GM12874 (cell line): ENCODE results near the gene ERBB2.

Experiments
- TF ChIP-seq, protein P1 (sequence below): IDR thresholded peaks from 2 replicates; pipeline ENCODE4 v1.5.1; 2011; ENCODE audit warnings: low read depth, mild to moderate bottlenecking, control low read depth, low read length, moderate library complexity; ENCODE audit not compliant: insufficient read depth

ERBB2 gene

DNA sequence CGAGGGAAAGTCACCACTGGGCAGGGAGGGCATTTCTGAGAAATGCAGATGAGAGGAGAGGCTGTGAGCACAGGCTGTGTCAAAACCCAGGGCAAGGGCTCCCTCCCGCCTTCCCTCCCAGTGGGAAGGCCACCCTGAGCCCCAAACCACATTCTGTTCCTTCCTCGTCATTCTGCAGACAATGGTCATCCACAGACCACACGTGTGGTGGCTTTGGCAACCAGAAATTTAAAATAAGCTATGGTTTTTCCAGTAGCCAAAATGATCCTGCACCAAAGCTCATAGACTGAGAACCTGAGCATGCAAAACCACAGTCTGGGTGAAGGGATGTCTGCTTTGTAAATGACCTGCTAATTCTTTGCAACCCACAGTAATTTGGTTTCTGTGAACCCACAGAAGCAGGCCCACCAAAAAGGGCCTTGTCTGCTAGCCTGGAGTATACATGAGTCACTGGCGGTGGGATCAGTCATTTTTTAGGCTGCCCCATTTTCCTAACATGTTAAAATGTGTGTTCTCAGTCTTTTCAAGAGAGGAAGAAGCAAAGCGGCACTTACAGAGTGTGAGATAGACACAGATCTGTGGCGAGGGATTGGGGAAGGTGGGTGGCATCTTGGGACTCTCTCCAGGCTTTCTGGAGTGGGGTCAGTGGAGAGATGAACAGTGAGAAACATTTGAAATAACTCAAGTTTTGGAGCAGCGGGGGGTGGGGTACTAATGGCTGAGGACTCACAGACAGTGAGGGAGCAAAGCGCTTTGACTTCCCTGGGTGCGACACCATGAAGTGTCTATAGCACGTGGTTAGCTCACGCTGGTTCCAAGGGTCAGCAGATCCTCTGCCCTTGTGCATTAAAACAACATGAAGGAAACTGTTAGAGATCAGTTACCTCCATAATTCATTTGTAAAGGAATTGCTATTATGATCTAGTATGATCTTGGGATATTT is 58.3 kb downstream of the ERBB2 start:
- TF ChIP-seq, protein P1, sequence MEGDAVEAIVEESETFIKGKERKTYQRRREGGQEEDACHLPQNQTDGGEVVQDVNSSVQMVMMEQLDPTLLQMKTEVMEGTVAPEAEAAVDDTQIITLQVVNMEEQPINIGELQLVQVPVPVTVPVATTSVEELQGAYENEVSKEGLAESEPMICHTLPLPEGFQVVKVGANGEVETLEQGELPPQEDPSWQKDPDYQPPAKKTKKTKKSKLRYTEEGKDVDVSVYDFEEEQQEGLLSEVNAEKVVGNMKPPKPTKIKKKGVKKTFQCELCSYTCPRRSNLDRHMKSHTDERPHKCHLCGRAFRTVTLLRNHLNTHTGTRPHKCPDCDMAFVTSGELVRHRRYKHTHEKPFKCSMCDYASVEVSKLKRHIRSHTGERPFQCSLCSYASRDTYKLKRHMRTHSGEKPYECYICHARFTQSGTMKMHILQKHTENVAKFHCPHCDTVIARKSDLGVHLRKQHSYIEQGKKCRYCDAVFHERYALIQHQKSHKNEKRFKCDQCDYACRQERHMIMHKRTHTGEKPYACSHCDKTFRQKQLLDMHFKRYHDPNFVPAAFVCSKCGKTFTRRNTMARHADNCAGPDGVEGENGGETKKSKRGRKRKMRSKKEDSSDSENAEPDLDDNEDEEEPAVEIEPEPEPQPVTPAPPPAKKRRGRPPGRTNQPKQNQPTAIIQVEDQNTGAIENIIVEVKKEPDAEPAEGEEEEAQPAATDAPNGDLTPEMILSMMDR: no peak

DNA sequence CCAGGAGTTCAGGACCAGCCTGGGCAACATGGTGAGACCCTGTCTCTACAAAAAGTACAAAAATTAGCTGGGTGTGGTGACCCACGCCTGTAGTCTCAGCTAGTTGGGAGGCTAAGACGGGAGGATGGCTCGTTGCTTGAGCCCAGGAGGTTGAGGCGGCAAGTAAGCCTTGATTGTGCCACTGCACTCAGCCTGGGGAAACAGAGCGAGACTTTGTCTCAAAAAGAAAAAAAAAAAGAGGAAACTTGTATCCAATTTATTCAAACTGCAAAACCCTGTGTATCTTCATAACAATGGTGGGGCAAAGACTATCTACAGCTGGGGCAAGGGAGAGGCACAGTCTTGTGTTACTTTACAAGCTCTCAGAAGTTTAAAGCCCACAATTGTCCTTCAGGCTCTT is 59.3 kb downstream of the ERBB2 start:
- TF ChIP-seq, protein P1: no peak

DNA sequence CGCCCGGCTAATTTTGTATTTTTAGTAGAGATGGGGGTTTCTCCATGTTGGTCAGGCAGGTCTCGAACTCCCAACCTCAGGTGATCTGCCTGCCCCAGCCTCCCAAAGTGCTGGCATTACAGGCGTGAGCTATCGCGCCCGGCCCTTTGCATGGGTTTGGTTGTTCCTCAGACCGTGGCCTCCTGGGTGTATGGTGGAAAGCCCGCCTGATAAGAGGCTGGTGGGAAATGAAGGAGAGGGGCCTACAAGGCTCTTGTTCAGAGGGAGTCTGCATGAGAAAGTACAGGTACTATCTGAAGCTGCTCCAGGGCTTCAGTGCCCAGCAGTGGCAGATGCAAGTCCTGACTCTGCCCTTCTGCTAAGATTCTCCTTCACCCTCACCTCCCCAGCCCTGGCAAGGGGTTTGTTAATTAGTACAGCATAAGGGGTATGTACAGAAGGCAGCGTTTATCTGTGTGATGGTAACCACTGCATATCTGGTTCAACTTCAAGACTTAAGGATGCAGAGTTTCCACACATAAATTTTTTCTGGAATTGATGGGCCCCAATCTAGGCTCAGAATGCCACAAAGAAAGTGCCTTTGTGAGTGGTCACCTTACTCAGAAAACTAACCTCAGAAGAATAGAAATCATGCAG is 62.1 kb downstream of the ERBB2 start:
- TF ChIP-seq, protein P1: no peak

DNA sequence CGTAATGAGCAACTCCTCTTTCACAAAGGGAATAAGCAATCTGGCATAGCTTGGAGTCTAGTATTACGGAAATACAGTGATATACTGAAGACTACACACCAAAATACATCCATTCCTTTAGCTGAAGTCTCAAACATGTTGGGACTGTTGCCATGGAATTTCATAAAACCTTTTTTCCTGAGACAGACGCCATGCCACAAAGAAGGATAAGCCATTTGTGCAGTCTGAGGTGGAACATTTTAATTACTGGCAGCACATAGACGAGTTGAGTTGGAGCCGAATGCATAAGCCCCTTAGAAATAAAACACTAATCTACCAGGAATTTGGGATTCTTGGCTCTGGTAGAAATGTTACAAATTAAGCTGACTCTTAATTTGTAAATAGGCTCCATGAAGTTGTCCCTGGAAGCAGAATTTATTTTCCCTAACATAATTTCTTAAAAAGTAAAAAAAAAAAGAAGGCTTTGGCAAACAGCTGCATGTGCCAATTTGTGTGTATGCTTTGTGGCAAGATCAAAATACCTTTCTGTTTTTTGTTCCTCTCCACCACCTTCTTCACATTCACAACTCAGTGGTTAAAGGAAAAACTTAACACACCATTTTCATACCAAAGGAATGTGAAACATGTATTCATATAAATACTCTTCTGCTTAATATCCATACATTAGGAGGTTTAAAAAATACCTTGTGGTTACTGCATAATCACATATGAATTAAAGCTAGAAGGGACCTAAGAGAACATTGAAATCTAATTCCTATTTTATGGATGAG is 63.4 kb downstream of the ERBB2 start:
- TF ChIP-seq, protein P1: no peak

DNA sequence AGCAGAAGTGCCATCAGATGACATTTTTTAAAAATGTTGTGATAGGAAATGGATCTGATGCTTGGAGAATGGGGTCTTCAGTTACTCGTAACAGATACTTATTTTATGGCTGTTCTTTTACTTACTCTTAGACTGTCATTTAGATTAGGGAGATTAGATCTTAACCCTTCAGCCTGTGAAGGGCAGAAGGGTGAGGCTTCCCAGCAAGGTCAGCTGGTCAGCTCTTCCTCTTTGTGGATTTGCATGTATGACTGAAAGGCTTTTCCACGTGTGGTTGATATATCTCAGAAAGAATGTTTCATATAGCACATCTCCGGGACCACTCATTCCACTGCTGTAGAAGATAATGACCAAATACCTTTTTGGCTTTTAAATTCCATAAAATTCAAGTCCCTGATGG is 65.3 kb downstream of the ERBB2 start:
- TF ChIP-seq, protein P1: no peak

DNA sequence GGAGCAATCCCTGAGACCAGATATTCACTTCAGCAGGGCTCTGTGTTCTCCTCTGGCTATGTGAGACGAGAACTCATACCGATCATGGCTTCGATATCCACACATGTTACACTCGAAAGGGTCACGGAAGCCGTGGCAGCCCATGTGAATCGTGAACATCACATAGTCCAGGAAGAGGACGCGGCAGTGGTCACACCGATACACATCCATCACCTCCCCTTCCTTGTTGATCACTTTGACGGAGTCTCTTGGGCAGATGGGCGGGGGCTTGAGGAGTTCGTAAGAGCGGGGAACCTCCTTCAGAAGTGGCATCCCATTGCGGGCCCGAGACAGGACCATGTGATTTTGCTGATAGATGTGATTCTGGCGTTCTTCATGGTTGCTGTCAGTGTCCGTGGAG is 65.9 kb downstream of the ERBB2 start:
- TF ChIP-seq, protein P1: no peak

DNA sequence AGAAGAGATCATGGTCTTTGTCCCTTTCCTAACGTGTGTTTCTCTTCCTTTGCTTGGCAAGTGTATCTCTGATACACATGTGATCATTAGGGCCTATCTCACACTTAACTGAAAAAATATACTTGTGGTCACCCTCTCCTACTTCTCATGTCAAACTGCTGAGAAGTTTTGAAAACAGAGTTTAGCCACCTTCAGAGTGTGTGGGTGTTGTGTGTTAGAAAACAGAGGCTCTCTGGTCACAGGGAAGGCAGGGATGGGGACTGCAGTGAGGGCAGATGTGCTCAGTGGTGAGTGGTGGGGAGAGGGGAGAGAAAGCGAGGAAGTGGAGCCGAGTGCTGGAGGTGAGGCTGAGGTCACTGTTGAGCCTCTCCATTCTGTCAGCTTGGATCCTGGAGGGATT is 67.3 kb downstream of the ERBB2 start:
- TF ChIP-seq, protein P1: no peak
